ENCODE results near the gene PDZD2.

Gene PDZD2

GRCh38 chr5:31889001-31889561 lies 250.2 kb downstream of the PDZD2 start:
- DNase-seq, result no peak

DNA sequence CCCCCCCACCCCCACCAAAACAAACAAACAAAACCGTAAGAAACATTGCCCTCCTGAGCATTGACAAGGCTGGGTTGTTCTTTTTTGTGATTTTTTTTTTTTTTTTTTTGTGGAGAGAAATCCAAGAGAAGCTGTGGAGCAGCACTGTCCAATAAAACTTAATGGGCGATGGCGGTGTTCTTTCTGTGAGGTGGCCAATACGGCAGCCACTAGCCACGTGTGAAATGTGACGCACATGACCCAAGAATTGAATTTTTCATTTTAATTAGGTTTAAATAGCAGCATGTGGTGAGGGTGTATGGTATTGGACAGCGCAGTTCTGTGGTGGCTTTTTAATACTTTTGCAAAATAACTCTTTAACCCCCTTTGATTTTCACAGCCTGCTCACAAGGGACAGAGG lies 251.1 kb downstream of the PDZD2 start:
- no peak for DNase-seq

GRCh38 chr5:31894141-31894540 lies 255.2 kb downstream of the PDZD2 start:
- DNase-seq, result no peak

GRCh38 chr5:31895199-31895820 lies 256.4 kb downstream of the PDZD2 start:
- DNase-seq, result no peak

GRCh38 chr5:31898036-31898632 lies 259.2 kb downstream of the PDZD2 start:
- no peak for DNase-seq

GRCh38 chr5:31900296-31900865 lies 261.4 kb downstream of the PDZD2 start:
- DNase-seq, result no peak

- no peak for DNase-seq
These were observed 263.0 kb downstream of the PDZD2 start for GRCh38 chr5:31901807-31902530.

GRCh38 chr5:31908396-31908795 lies 269.5 kb downstream of the PDZD2 start:
- no peak for DNase-seq

DNA sequence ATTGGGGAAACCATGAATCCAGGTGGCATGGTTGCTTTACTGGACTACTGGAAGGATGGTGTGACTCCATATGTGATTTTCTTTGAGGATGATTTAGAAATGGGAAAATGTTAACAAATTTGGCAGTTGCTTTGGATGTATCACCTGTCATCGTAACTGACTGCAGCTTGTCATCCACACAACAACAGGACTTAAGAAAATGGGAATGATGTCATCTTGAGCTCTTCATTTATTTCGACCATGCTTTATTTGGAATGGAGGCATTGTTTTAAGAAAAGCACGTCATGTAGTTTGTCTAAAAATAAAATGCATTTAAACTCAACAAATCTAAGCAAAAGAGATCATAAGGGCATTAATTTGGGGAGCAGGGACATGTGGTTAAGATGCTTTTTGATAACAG lies 270.1 kb downstream of the PDZD2 start:
- no peak for DNase-seq

- DNase-seq, result no peak
These were observed 272.6 kb downstream of the PDZD2 start for GRCh38 chr5:31911291-31912265.

GRCh38 chr5:31913808-31914207 lies 274.9 kb downstream of the PDZD2 start:
- DNase-seq, result no peak

DNA sequence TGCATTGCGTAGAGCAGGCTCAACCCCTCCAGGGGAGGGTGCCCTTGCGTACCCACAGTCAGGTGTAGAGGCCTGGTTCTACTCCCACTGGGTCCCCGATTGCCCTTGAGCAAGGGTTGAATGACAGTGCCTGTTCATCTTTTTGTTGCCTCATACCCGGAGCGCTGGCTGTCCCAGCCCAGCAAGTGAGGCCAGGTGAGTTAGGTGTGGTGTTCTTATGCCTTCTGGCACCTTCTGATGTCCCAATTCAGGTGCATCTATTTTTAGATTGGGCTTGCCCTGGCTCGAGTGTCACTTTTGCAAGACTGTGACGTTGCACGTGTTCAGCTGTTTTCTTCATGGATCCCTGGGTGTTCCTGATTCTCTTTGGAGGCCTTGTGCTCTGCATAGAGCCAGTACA lies 277.4 kb downstream of the PDZD2 start:
- DNase-seq, result no peak

- peak; percentile 3 for DNase-seq
These were observed 279.8 kb downstream of the PDZD2 start for GRCh38 chr5:31918739-31919138.

DNA sequence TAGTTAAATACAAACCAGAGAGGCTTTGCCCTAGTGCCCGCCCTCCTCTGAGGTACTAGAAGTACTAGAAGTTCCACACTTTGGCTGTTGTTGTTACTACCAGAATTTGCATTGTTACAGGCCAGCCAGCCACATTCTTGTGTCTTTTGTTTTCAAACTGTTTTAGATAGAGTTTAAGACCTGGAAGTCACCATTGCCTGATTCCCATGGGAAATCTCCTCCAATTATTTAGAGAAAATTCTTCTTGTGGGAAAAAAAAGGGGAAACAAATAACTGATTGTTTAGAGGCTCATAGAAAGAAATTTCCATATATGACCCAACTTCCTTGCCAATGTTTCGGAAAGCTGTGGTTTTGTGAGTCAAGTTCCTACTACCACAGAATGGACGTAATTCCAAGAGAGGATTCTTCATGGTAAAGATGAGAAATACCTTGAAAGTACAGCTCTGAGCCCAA lies 282.9 kb downstream of the PDZD2 start:
- peak; percentile 63 for DNase-seq

- DNase-seq, result no peak
These were observed 285.1 kb downstream of the PDZD2 start for GRCh38 chr5:31924005-31924404.

GRCh38 chr5:31931874-31932273 lies 292.9 kb downstream of the PDZD2 start:
- no peak for DNase-seq

GRCh38 chr5:31934156-31934555 lies 295.2 kb downstream of the PDZD2 start:
- DNase-seq, result no peak

DNA sequence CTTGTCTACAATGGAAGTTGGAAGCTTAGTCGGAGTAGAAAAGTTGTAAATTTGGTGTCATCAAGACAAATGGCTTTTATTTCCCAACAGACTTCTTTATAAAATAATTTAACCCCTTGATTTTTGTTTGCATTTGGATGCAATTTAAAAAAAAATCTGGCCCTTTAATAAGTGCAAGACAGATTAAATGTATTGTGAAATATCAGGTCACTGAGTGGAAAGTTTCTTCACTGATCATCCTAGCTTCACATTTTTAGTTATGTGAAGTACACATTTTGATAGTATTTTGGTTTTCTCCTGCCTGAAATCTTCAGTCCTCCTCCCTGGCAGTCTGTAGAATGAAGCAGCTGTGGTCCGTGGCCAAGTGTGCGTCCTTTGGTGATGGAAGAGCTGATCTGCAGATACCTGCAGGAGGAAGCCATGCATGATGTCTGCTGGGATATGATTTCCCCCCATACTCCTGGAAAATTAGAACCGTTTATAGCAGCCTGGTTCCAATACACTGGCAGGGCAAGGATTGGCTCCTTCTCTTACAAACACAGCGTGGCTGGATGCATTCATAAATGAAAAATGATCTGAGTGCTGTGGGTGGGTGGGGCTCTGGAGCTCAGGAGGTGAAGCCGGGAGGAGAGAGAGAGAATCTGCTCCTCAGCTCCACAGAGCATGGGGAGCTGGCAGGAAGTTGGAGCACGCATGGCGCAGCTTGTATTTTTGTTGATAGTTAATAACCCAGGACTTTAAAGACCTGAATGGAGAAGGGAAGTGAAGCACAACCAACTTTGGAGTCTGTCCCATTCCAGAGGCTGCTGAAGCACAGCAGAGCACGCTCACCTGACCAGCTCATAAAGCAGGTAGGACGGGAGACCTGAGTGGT lies 296.8 kb downstream of the PDZD2 start:
- no peak for DNase-seq

GRCh38 chr5:31936683-31937082 lies 297.8 kb downstream of the PDZD2 start:
- no peak for DNase-seq

DNA sequence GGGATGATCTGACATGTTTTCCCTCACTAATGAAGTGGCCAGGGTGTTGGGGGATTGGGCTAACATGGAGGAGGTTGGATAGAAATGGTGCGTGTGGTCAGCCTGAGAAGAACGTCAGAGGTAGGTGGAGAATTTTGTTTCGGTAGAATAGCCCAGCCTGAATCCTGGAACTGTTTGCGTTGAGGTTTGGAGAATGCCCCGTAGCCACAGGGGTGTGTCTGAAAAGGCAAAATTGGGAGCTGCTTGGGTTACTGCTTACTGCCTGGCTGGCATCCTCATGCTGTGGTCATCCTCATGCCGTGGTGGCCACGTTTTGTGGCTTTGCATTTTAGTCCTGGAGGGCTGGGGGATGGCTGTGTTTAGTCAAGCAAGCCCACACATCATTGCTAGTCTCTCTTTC lies 298.3 kb downstream of the PDZD2 start:
- DNase-seq, result no peak

- no peak for DNase-seq
These were observed 298.8 kb downstream of the PDZD2 start for GRCh38 chr5:31937703-31938102.

Data from suppressor macrophage treated with lipopolysaccharide for 4 hours (primary cell).